ENCODE measurements around the gene FBXO36. TPM values are rescaled to one million over a fixed set of nuclear protein-coding genes. Genes with fewer than 3 reads are reported as not detected.

Gene FBXO36
- total and polyA plus RNA-seq, 7 donors, result 0.90 to 3.5 (median 2.9) TPM

- H3K4me3 ChIP-seq, result no peak overlapping the region
- H3K27ac ChIP-seq, result no peak overlapping the region
- DNase-seq, result no peak
- peaks cover 0 to 7% (median 0%) of the 10 kb centered on the region in 4 donors for H3K36me3 ChIP-seq
- H3K9me3 ChIP-seq, result peaks cover 0 to 2% (median 0%) of the 10 kb centered on the region in 4 donors
- no peaks in the 10 kb centered on the region for H3K4me1 ChIP-seq
- intact Hi-C loops (cut with DNase I), result no loop called here
- H3K27me3 ChIP-seq, result no peaks in the 10 kb centered on the region
- 87 to 93% methylated on average over 4 of the region's 4 CpGs for WGBS, 2 donors
- TF ChIP-seq POLR2A (IDR thresholded peaks at IDR 0.05), result no peak
- no peak for TF ChIP-seq EP300 (IDR thresholded peaks at IDR 0.05)
- no peak for TF ChIP-seq CTCF (IDR thresholded peaks at IDR 0.05)
- TF ChIP-seq POLR2AphosphoS5 (IDR thresholded peaks at IDR 0.05), result no peak
Observed at GRCh38 chr2:230048010-230048671, 125.8 kb downstream of the FBXO36 start.

GRCh38 chr2:230050136-230050535, 127.8 kb downstream of the FBXO36 start:
- no peak overlapping the region for H3K4me3 ChIP-seq
- intact Hi-C loops (cut with DNase I), result no loop called here
- peaks cover 0 to 2% (median 0%) of the 10 kb centered on the region in 4 donors for H3K9me3 ChIP-seq
- H3K27me3 ChIP-seq, result no peaks in the 10 kb centered on the region
- H3K27ac ChIP-seq, result no peak overlapping the region
- H3K36me3 ChIP-seq, result peaks cover 0 to 7% (median 0%) of the 10 kb centered on the region in 4 donors
- no peak for TF ChIP-seq CTCF (IDR thresholded peaks at IDR 0.05)
- no peak for TF ChIP-seq POLR2A (IDR thresholded peaks at IDR 0.05)
- TF ChIP-seq EP300 (IDR thresholded peaks at IDR 0.05), result no peak
- no peak for TF ChIP-seq POLR2AphosphoS5 (IDR thresholded peaks at IDR 0.05)
- H3K4me1 ChIP-seq, result no peaks in the 10 kb centered on the region
- no peak for DNase-seq
- 62 to 79% methylated on average over 3 of the region's 3 CpGs for WGBS, 2 donors

GRCh38 chr2:230052299-230052698, 130.0 kb downstream of the FBXO36 start:
- intact Hi-C loops (cut with DNase I), result no loop called here
- Histone ChIP-seq H3K9me3 (no peaks in the 10 kb centered on the region), H3K4me1 (no peaks in the 10 kb centered on the region), H3K4me3 (no peak overlapping the region), H3K36me3 (no peaks in the 10 kb centered on the region), H3K27me3 (no peaks in the 10 kb centered on the region), H3K27ac (no peak overlapping the region)
- TF ChIP-seq CTCF (IDR thresholded peaks at IDR 0.05) (no peak), POLR2A (IDR thresholded peaks at IDR 0.05) (no peak), POLR2AphosphoS5 (IDR thresholded peaks at IDR 0.05) (no peak), EP300 (IDR thresholded peaks at IDR 0.05) (no peak)
- 77 to 80% methylated on average over 2 of the region's 2 CpGs for WGBS, 2 donors
- DNase-seq, result no peak

- Histone ChIP-seq H3K27me3 (no peaks in the 10 kb centered on the region), H3K27ac (no peak overlapping the region), H3K36me3 (peaks cover 0 to 4% (median 0%) of the 10 kb centered on the region in 4 donors), H3K9me3 (no peaks in the 10 kb centered on the region), H3K4me1 (no peaks in the 10 kb centered on the region), H3K4me3 (no peak overlapping the region)
- intact Hi-C loops (cut with DNase I), result no loop called here
- WGBS, 2 donors, result 59 to 77% methylated on average over 2 of the region's 2 CpGs
- no peak for TF ChIP-seq POLR2AphosphoS5 (IDR thresholded peaks at IDR 0.05)
- DNase-seq, result no peak
Observed at GRCh38 chr2:230053753-230054478, 131.6 kb downstream of the FBXO36 start.

- WGBS, 2 donors, result 78 to 90% methylated on average over 3 of the region's 3 CpGs
- Histone ChIP-seq H3K9me3 (no peaks in the 10 kb centered on the region), H3K36me3 (peaks cover 0 to 4% (median 0%) of the 10 kb centered on the region in 4 donors), H3K27me3 (no peaks in the 10 kb centered on the region), H3K27ac (no peak overlapping the region), H3K4me1 (no peaks in the 10 kb centered on the region), H3K4me3 (no peak overlapping the region)
- TF ChIP-seq CTCF (IDR thresholded peaks at IDR 0.05), result no peak
- no peak for TF ChIP-seq EP300 (IDR thresholded peaks at IDR 0.05)
- TF ChIP-seq POLR2A (IDR thresholded peaks at IDR 0.05), result no peak
- no peak for TF ChIP-seq POLR2AphosphoS5 (IDR thresholded peaks at IDR 0.05)
- intact Hi-C loops (cut with DNase I), result no loop called here
- no peak for DNase-seq
Observed at GRCh38 chr2:230060672-230061293, 138.5 kb downstream of the FBXO36 start.

All from sigmoid colon (tissue), 7 donors.